Ascending aorta (tissue), 2 donors: ENCODE data around the gene AP5Z1. TPM values are rescaled to one million over a fixed set of nuclear protein-coding genes. Genes with fewer than 3 reads are reported as not detected.

Experiments
- DNase-seq, 2 donors: peaks; one replicate each; pipeline ENCODE4 v3.0.0-alpha.2; 2019; ENCODE audit warnings: low spot score in 2 of 2
- H3K27ac ChIP-seq, 2 donors: fragments of 200-600 bp; sonication (generic); one replicate each; pipeline ENCODE4 v1.5.1; 2016 to 2017; ENCODE audit warnings: mild to moderate bottlenecking in 1 of 2
- H3K27me3 ChIP-seq: fragments of 200-600 bp; sonication (generic); one replicate; pipeline ENCODE4 v1.5.1; 2017
- H3K36me3 ChIP-seq, 2 donors: fragments of 200-600 bp; sonication (generic); one replicate each; pipeline ENCODE4 v1.5.1; 2016
- H3K4me1 ChIP-seq, 2 donors: fragments of 200-600 bp; sonication (generic); one replicate each; pipeline ENCODE4 v1.5.1; 2016 to 2017; ENCODE audit warnings: mild to moderate bottlenecking in 1 of 2
- H3K4me3 ChIP-seq, 2 donors: fragments of 200-600 bp; sonication (generic); one replicate each; pipeline ENCODE4 v1.5.1; 2016 to 2017; ENCODE audit warnings: mild to moderate bottlenecking in 1 of 2
- H3K9me3 ChIP-seq, 2 donors: fragments of 200-600 bp; sonication (generic); one replicate each; pipeline ENCODE4 v1.5.1; 2016
- intact Hi-C: fragments of 100-400 bp; cut with DNase I; formaldehyde crosslinking; loops from one replicate; pipeline ENCODE4 v1.15.1; 2023
- total RNA-seq: library from RNA; depleted of rRNA; stranded (reverse); fragments of >200 nt; gene quantifications from one replicate; pipeline ENCODE4 v1.1.0, GENCODE V29; 2016
- TF ChIP-seq, protein P1 (sequence below), 3 experiments: fragments of 200-600 bp in 2 of 3; fragments of 450-650 bp in 1 of 3; sonication (generic) in 2 of 3; IDR thresholded peaks; one replicate each; pipeline ENCODE4 v1.5.1; 2016 to 2019; ENCODE audit warnings: antibody characterized with exemption in 3 of 3, mild to moderate bottlenecking in 1 of 3, moderate library complexity in 1 of 3

Gene AP5Z1
- total RNA-seq, 1 donor from 2014 or later, result 115 TPM

DNA sequence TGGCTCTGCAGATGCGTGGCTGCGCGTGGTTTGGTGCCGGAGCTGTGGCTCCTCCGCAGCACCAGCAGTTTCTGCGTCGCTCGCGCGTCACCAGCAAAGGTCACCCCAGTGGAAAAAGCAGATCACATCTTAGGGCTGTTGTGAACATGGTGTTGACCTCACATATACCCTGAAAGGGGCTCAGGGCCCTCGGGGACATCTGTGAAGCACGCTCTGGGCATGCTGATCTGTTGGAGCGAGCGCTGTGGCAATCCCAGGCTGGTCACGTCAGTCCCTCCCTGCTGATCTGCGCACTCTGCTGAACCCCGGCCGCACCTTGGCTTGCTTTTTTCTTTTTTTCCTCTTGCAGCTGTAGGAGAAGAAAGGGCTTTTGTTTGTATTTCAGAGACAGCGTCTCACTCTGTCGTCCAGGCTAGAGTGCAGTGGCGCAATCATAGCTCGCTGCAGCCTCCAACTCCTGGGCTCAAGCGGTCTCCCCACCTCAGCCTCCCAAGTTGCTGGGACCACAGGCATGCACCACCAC is 33.3 kb upstream of the AP5Z1 start:
- intact Hi-C loops, result loop anchor here (10.0 kb wide), 1 partner anchor 1877 kb away; no protein-coding TSS in a partner anchor
- peak overlapping the region in 1 of 2 donors; percentile 94 for H3K27ac ChIP-seq
- no peak for DNase-seq
- no peaks in the 10 kb centered on the region for H3K9me3 ChIP-seq
- H3K36me3 ChIP-seq, result peaks cover 16 to 25% of the 10 kb centered on the region in 2 donors
- TF ChIP-seq, protein P1, sequence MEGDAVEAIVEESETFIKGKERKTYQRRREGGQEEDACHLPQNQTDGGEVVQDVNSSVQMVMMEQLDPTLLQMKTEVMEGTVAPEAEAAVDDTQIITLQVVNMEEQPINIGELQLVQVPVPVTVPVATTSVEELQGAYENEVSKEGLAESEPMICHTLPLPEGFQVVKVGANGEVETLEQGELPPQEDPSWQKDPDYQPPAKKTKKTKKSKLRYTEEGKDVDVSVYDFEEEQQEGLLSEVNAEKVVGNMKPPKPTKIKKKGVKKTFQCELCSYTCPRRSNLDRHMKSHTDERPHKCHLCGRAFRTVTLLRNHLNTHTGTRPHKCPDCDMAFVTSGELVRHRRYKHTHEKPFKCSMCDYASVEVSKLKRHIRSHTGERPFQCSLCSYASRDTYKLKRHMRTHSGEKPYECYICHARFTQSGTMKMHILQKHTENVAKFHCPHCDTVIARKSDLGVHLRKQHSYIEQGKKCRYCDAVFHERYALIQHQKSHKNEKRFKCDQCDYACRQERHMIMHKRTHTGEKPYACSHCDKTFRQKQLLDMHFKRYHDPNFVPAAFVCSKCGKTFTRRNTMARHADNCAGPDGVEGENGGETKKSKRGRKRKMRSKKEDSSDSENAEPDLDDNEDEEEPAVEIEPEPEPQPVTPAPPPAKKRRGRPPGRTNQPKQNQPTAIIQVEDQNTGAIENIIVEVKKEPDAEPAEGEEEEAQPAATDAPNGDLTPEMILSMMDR (IDR thresholded peaks at IDR 0.05), result no peak
- H3K4me1 ChIP-seq, result peaks cover 3 to 44% of the 10 kb centered on the region in 2 donors
- no peaks in the 10 kb centered on the region for H3K27me3 ChIP-seq
- H3K4me3 ChIP-seq, result no peak overlapping the region

DNA sequence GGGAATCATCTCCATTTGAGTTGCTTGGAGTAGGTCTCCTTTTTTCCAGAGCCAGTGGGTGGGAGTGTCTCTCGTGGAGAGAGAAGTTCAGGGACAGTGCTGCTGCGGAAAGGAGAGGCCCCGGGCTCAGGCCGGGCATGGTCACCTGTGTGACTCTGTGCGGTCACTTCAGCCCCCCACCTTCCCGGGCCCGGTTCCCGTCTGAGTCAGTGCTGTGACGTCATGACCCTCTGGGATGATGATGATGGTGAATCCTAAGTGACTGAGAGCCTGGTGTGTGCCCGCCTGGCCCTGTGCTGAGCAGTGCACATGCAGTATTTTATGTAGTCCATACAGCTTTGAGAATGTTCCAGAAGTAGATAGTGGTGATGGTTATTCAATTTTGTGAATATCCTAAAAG is 32.6 kb upstream of the AP5Z1 start:
- Histone ChIP-seq H3K36me3 (peaks cover 16 to 26% of the 10 kb centered on the region in 2 donors), H3K27me3 (no peaks in the 10 kb centered on the region), H3K4me1 (peaks cover 3 to 45% of the 10 kb centered on the region in 2 donors), H3K27ac (peak overlapping the region; percentile 81 to 94), H3K9me3 (no peaks in the 10 kb centered on the region), H3K4me3 (no peak overlapping the region)
- intact Hi-C loops, result loop anchor here (10.0 kb wide), 1 partner anchor 1878 kb away; no protein-coding TSS in a partner anchor
- TF ChIP-seq, protein P1 (IDR thresholded peaks at IDR 0.05), result no peak
- DNase-seq, result no peak

DNA sequence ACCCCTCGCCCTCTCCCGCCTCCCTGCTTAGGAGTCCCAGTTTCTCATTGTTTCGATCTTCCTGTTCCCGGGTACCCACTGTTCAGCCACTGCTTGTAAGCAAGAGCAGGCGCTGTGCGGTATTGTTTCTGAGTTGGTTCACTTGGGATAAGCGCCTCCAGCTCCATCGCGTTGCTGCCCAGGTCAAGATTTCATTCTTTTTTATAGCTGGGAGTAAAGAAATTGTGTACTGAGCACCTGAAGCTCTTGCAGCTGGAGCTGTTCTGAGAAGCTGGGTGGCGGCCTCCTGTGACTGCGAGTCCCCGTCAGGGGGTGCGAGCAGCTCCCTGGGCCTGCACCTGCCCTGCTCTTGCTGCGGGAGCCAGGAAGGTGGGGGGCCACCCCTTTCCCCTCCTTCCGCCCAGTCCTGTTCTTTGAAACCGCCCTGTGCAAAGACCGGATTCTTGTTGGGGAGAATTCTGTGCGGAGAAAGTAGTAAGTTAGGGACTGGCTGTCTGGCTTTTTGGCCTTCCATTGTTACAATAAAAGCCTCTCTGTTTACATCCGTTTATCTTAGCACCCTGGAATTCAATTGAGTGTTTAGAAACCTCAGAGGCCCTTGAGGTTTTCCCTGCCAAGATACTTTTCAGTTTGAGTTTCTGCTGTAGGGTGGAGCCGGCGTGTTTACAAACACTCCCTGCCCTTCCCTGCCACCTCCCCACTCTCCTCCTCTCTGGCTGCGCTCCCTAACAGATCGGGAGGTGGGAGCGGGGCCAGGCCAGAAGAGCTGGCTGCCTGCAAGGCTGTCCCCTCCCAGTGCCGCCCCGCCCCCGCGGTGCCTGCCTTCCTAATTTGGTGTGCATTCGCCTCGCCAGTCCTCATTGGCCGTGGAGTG is 30.8 kb upstream of the AP5Z1 start:
- intact Hi-C loops, result loop anchor here (1.0 to 10.0 kb wide), 6 partner anchors 19 to 1880 kb away; partner anchors contain the start of gene AP5Z1
- no peaks in the 10 kb centered on the region for H3K27me3 ChIP-seq
- H3K4me3 ChIP-seq, result peak overlapping the region; percentile 45 to 53
- peaks cover 3 to 36% of the 10 kb centered on the region in 2 donors for H3K4me1 ChIP-seq
- peaks cover 16 to 36% of the 10 kb centered on the region in 2 donors for H3K36me3 ChIP-seq
- H3K27ac ChIP-seq, result peak overlapping the region; percentile 81 to 94
- peak; percentile 90 to 99 for DNase-seq
- TF ChIP-seq, protein P1 (IDR thresholded peaks at IDR 0.05), result no peak
- H3K9me3 ChIP-seq, result no peaks in the 10 kb centered on the region

DNA sequence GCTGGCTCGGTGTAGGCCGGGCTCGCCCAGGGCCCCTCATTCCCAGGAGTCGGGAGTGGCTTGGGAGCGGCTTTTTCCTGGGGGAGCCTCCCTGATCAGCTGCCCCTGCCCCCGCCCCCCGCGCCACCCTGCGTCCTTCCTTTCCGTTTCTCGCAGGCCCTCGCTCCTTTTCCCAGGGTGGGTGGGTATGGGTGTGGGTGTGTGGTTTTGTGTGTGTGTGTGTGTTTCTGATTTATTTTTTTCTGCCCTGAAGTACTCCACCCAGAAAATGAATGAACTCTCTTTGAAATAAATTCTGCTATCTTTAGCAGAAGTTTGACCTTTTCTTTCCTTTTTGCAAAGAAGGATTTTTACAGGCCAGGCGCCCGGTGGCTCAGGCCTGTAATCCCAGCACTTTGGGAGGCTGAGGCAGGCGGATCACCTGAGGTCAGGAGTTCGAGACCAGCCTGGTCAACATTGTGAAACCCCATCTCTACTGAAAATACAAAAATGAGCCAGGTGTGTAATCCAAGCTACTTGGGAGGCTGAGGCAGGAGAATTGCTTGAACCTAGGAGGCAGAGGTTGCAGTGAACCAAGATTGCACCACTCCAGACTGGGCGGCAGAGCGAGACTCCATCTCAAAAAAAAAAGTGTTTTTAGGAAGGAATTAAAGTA is 30.0 kb upstream of the AP5Z1 start:
- Histone ChIP-seq H3K27ac (peak overlapping the region; percentile 81 to 94), H3K36me3 (peaks cover 16 to 36% of the 10 kb centered on the region in 2 donors), H3K4me3 (peak overlapping the region; percentile 32 to 53), H3K9me3 (no peaks in the 10 kb centered on the region), H3K4me1 (peaks cover 3 to 33% of the 10 kb centered on the region in 2 donors), H3K27me3 (no peaks in the 10 kb centered on the region)
- no peak for DNase-seq
- TF ChIP-seq, protein P1 (IDR thresholded peaks at IDR 0.05), result no peak
- intact Hi-C loops, result loop anchor here (1.0 to 10.0 kb wide), 6 partner anchors 20 to 1881 kb away; partner anchors contain the start of gene AP5Z1
